ENCODE results near the gene RABAC1. TPM values are rescaled to one million over a fixed set of nuclear protein-coding genes. Genes with fewer than 3 reads are reported as not detected.
"Not testable (repeated sequence)": the region's sequence is repeated elsewhere in the genome, so short reads cannot be mapped to it uniquely, and the experiment has no call there.

RABAC1 gene
- total RNA-seq, 1 donor from 2014 or later: 146 TPM

DNA sequence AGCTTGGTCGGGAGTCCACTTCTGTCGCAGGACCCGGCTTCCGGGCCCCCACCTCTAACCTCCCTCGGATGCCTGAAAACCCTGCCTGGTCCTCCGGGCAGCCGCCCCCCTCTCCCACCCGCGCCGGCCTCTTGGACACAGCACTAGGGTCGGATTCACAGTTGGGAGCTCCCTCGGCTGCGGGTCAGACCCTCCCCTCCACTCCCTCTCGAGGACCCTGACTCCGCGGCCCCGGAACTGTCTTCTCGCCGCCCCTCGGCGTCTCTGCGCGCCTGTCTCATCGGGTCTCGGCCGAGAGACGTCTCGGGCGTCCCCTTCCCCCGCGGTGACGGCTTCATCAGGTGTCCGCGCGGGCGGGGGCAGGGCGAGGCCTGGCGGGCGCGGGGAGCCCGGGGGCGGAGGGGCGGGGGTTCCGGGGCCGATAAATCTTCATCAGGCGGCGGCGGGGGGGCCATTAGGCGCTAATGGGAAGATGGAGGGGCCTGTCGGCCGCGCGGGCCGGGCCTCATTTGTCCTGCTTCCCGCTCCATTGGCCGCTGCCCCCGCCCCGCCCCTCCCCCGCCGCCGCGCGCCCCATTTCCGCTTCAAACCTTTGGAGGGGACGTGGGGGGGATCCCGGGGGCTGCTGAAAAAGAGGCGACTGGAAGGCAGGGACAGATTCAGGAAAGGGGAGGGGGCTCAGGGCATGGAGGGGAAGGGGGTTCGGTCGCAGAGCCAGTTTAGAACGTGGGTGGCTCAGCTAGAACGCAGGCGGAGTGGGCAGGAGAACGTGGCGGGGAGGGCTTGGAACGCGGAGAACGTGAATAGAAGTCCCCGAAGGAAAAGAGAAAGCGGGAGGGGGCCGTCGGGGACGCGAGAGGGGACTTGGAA lies 19.0 kb downstream of the RABAC1 start:
- H3K27me3 Mint-ChIP-seq (ENCODE audit: unreplicated experiment): peaks cover 20% of the 10 kb centered on the region
- H3K9me3 Mint-ChIP-seq (ENCODE audit: unreplicated experiment): peaks cover 4% of the 10 kb centered on the region
- TF ChIP-seq, protein P1, sequence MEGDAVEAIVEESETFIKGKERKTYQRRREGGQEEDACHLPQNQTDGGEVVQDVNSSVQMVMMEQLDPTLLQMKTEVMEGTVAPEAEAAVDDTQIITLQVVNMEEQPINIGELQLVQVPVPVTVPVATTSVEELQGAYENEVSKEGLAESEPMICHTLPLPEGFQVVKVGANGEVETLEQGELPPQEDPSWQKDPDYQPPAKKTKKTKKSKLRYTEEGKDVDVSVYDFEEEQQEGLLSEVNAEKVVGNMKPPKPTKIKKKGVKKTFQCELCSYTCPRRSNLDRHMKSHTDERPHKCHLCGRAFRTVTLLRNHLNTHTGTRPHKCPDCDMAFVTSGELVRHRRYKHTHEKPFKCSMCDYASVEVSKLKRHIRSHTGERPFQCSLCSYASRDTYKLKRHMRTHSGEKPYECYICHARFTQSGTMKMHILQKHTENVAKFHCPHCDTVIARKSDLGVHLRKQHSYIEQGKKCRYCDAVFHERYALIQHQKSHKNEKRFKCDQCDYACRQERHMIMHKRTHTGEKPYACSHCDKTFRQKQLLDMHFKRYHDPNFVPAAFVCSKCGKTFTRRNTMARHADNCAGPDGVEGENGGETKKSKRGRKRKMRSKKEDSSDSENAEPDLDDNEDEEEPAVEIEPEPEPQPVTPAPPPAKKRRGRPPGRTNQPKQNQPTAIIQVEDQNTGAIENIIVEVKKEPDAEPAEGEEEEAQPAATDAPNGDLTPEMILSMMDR (IDR thresholded peaks at IDR 0.05; ENCODE audit: unreplicated experiment): no peak
- H3K4me3 Mint-ChIP-seq (ENCODE audit: unreplicated experiment): peak overlapping the region; percentile 83
- H3K4me1 Mint-ChIP-seq (ENCODE audit: unreplicated experiment): peaks cover 3% of the 10 kb centered on the region
- H3K27ac Mint-ChIP-seq (ENCODE audit: unreplicated experiment): no peak overlapping the region
- no peak for DNase-seq (ENCODE audit: low spot score)
- peaks cover 21% of the 10 kb centered on the region for H3K36me3 Mint-ChIP-seq (ENCODE audit: low read depth, unreplicated experiment)

DNA sequence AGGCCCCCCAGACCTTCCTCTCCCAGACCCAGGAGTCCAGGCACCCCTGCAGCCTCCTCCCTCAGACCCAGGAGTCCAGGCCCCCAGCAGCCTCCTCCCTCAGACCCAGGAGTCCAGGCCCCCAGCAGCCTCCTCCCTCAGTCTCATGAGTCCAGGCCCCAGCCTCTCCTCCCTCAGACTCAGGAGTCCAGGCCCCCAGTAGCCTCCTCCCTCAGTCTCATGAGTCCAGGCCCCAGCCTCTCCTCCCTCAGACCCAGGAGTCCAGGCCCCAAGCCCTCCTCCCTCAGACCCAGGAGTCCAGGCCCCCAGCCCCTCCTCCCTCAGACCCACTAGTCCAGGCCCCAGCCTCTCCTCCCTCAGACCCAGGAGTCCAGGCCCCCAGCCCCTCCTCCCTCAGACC lies 19.9 kb downstream of the RABAC1 start:
- peaks cover 21% of the 10 kb centered on the region for H3K36me3 Mint-ChIP-seq (ENCODE audit: low read depth, unreplicated experiment)
- H3K9me3 Mint-ChIP-seq (ENCODE audit: unreplicated experiment); H3K27ac Mint-ChIP-seq (ENCODE audit: unreplicated experiment); H3K4me3 Mint-ChIP-seq (ENCODE audit: unreplicated experiment); H3K4me1 Mint-ChIP-seq (ENCODE audit: unreplicated experiment); DNase-seq (ENCODE audit: low spot score): not testable (repeated sequence)
- H3K27me3 Mint-ChIP-seq (ENCODE audit: unreplicated experiment): peaks cover 20% of the 10 kb centered on the region

DNA sequence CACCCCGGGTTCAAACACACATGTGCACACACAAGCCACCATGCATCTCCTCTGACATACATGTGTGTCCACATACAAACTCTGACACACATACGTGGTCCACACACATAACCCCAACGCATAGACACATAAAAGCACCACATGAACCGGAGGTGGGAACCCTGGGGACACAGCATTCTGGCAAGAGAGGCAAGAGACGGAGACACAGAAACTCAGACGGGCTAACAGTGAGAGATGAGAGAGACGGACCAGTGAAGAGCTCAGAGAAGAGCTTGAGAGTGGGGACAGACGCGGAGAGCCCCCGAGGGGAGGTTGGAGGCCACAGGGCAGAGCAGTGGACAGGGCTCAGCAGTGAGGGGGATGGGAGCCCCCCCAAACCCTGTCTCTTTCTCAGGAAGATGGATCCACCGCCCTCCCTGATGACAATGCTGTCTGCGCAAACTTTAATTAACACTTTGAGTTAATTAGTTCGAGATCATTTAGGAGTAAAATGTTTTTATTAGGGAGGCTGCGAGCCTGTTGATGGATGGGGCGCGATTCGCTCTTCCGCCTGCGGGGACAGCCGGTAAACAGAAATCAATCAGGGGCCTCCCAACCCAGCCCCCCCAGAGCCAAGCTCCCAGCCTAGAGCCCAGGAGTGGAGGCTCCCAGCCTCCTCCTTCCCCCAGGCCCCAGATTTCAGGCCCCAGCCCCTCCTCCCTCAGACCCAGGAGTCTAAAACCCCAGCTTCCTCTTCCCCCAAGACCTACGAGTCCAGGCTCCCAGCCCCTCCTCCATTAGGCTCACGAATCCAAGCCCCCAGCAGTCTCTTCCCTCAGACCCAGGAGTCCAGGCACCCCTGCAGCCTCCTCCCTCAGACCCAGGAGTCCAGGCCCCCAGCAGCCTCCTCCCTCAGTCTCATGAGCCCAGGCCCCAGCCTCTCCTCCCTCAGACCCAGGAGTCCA lies 21.3 kb downstream of the RABAC1 start:
- Mint-ChIP-seq H3K27me3 (ENCODE audit: unreplicated experiment) (peaks cover 25% of the 10 kb centered on the region), H3K36me3 (ENCODE audit: low read depth, unreplicated experiment) (peaks cover 18% of the 10 kb centered on the region), H3K9me3 (ENCODE audit: unreplicated experiment) (peaks cover 4% of the 10 kb centered on the region), H3K4me3 (ENCODE audit: unreplicated experiment) (peak overlapping the region; percentile 66), H3K4me1 (ENCODE audit: unreplicated experiment) (peaks cover 7% of the 10 kb centered on the region), H3K27ac (ENCODE audit: unreplicated experiment) (no peak overlapping the region)
- TF ChIP-seq, protein P1 (IDR thresholded peaks at IDR 0.05; ENCODE audit: unreplicated experiment): peak; percentile 43
- DNase-seq (ENCODE audit: low spot score): no peak

DNA sequence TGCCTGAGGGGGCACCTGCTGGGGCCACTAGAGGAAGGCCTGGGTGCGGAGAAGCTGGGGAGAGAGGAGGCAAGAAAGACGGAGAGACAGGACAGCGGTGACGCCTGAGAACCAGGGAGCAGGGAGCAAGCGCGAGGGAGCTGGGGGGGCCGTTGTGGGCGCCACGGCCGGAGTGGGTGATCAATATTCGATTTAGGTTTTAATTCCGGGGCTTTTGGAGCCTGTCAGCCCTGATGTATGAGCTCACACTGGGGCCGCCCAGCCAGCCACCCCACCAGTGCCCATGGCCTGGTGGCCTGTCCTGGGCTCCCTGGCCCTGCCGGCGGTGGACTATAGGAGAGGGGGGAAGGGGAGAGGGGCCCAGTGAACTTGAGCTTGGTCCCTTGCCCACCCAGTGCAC lies 22.2 kb downstream of the RABAC1 start:
- TF ChIP-seq, protein P1 (IDR thresholded peaks at IDR 0.05; ENCODE audit: unreplicated experiment): no peak
- no peak overlapping the region for H3K27ac Mint-ChIP-seq (ENCODE audit: unreplicated experiment)
- H3K9me3 Mint-ChIP-seq (ENCODE audit: unreplicated experiment): peaks cover 4% of the 10 kb centered on the region
- peaks cover 7% of the 10 kb centered on the region for H3K4me1 Mint-ChIP-seq (ENCODE audit: unreplicated experiment)
- H3K36me3 Mint-ChIP-seq (ENCODE audit: low read depth, unreplicated experiment): peaks cover 16% of the 10 kb centered on the region
- peaks cover 29% of the 10 kb centered on the region for H3K27me3 Mint-ChIP-seq (ENCODE audit: unreplicated experiment)
- DNase-seq (ENCODE audit: low spot score): no peak
- no peak overlapping the region for H3K4me3 Mint-ChIP-seq (ENCODE audit: unreplicated experiment)

DNA sequence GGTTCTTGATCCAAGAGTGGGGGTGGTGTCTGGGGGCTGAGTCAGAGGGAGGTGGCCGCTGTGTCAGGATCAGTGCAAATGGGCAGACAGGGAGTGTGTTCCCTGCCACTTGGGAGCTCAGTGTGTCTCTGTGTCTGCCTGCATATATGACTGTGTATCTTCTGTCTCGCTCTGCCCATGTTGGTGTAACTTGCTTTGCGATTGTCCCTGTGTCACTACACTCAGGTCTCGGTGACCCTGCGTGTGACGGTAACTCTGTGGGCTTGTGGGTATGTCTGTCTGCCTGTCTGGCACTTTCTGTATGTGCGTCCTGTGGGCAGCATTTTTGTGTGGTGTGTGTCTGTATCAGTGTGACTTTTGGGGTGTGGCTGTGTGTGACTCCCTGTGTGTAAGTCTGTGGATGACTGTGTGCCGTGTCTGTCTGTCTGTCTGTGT lies 22.7 kb downstream of the RABAC1 start:
- Mint-ChIP-seq H3K36me3 (ENCODE audit: low read depth, unreplicated experiment) (peaks cover 13% of the 10 kb centered on the region), H3K4me1 (ENCODE audit: unreplicated experiment) (peaks cover 7% of the 10 kb centered on the region), H3K27ac (ENCODE audit: unreplicated experiment) (no peak overlapping the region), H3K9me3 (ENCODE audit: unreplicated experiment) (peaks cover 4% of the 10 kb centered on the region), H3K4me3 (ENCODE audit: unreplicated experiment) (no peak overlapping the region), H3K27me3 (ENCODE audit: unreplicated experiment) (peaks cover 25% of the 10 kb centered on the region)
- DNase-seq (ENCODE audit: low spot score): no peak
- TF ChIP-seq, protein P1 (IDR thresholded peaks at IDR 0.05; ENCODE audit: unreplicated experiment): no peak

Data from endothelial cell (in vitro differentiated cells).